Measurements from ENCODE around the gene POFUT1.
"Not testable (repeated sequence)": the region's sequence is repeated elsewhere in the genome, so short reads cannot be mapped to it uniquely, and the experiment has no call there.

POFUT1 gene

DNA sequence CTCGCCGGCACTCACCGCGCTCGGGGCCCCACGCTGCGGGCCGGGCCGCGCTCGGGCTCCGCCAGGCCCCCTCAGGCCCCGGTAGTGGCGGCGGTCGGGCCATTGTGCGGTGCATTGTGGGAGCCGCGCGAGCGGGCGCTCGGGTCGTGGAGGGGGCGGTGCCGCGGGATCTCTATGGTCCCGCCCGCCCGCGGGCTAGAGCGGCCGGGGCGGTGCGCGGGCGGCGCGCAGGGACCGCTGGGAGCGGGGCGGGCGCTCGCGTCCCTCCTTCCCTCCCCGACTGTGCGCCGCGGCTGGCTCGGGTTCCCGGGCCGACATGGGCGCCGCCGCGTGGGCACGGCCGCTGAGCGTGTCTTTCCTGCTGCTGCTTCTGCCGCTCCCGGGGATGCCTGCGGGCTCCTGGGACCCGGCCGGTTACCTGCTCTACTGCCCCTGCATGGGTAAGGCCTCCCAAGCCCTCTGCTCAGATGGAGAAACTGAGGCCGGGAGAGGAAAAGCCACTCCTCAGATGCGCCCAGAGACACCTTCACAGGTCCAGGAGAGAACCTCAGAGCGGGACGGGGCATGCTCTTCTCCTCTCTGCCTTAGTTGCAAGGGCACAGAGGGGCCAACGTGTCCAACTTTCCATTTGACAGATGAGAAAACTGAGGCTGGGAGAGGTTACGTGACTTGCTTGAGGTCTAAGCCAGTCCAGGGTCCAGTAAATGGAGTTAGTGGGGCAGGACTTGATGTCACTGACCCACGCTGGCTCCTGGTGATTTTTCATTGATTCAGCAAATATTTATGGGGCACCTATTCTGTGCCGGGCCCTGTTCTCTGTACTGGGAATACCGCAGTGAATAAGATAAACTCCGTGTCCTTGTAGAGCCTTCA lies at the start of gene POFUT1, which contains the start of gene PLAGL2:
Gene POFUT1 (plus strand): TSS at position 255 of the 873 bp plus-strand sequence. CDS start 62 bp downstream, at position 317.
Gene PLAGL2 (minus strand): TSS at position 118 of the 873 bp plus-strand sequence. CDS start 5,565 bp downstream, outside the sequence.
- in situ Hi-C loops (cut with MboI; ENCODE audit: low sequenced_read_pairs), result no loop called here

DNA sequence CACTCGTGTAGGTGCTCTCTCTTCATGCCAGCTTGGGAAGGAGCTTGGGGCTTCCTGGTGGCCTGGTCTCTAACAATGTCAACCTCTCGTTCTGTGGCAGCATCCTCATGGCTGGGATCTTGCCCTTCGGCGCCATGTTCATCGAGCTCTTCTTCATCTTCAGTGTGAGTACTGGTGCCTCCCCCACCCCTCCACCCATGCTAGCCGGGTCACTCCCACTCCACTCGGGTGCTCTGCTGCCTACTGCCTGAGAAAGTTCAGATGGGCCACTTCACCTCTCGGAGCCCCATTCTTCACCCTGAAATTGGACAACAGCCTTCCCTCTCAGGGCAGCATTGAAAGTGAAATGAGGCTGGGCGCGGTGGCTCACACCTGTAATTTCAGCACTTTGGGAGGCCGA lies 49.3 kb upstream of the POFUT1 start:
- in situ Hi-C loops (cut with MboI; ENCODE audit: low sequenced_read_pairs), result no loop called here

- in situ Hi-C loops (cut with MboI; ENCODE audit: low sequenced_read_pairs), result no loop called here
Observed at GRCh38 chr20:32158943-32159660, 48.6 kb upstream of the POFUT1 start.

DNA sequence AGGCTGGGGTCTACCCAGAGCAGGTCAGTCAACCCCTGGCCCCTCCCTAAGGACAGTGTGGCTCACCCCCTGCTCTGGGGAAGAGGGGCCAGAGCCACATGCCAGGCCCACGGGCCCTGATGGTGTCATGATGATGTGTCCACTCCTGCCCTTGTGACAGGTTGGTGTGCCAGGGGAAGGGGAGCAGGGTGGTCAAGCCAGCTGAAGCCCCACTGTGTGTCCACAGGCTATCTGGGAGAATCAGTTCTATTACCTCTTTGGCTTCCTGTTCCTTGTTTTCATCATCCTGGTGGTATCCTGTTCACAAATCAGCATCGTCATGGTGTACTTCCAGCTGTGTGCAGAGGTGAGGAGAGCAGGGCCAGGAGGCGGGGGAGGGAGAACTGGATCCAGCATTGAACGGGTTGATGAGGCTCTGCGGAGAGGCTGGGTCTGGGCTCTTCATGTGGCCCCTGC lies 47.9 kb upstream of the POFUT1 start:
- in situ Hi-C loops (cut with MboI; ENCODE audit: low sequenced_read_pairs), result no loop called here

DNA sequence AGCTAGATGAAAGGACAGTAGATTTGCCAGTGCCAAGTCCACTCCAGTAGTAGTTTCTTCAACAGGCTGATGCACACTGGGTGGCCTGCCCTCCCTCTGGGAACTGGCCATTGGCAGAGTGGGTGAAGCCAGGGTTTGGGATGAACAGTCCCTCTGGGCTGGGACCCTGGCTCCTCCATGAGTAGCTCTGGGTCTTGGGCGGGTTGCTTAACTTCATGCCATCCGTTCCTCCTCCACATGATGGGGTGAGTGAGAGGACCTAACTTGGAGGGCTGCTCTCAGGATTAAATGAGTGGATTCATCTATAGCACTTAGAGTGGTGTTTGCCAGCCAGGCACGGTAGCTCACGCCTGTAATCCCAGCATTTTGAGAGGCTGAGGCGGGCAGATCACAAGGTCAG lies 47.3 kb upstream of the POFUT1 start:
- in situ Hi-C loops (cut with MboI; ENCODE audit: low sequenced_read_pairs), result no loop called here

DNA sequence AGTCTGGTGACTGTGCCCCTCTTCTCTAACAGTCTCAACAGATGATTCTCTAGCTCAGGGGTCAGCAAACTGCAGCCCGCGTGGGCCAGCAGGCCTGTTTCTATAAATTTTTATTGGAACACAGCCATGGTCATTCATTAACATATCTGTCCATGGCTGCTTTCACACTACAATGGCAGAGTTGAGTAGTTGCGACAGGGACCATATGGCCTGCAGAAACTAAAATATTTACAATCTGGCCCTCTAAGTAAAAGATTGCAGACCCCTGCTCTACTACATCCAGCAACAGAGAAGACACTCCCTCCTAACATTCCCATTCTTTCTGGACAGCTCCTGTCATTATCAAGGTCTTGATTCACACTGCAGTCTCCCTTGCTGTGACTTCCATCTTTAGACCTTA lies 45.3 kb upstream of the POFUT1 start:
- in situ Hi-C loops (cut with MboI; ENCODE audit: low sequenced_read_pairs), result no loop called here

DNA sequence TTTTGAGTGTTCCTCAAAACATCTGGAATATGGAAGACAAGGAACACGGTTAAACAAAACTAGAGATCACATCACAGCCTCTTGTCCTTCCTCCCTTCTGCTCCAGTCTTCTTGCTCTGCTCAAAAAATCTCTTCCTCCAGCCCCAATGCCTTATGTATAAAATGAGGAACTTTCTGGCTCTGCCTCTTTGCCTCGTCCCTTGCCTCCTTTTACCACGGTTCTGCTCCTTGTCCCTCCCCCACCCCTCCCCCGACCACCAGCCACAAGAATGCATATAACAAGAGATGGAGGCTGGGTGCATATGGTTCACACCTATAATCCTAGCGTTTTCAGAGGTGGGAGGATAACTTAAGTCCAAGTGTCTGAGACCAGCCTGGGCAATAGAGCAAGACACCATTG lies 43.7 kb upstream of the POFUT1 start:
- in situ Hi-C loops (cut with MboI; ENCODE audit: low sequenced_read_pairs), result no loop called here

DNA sequence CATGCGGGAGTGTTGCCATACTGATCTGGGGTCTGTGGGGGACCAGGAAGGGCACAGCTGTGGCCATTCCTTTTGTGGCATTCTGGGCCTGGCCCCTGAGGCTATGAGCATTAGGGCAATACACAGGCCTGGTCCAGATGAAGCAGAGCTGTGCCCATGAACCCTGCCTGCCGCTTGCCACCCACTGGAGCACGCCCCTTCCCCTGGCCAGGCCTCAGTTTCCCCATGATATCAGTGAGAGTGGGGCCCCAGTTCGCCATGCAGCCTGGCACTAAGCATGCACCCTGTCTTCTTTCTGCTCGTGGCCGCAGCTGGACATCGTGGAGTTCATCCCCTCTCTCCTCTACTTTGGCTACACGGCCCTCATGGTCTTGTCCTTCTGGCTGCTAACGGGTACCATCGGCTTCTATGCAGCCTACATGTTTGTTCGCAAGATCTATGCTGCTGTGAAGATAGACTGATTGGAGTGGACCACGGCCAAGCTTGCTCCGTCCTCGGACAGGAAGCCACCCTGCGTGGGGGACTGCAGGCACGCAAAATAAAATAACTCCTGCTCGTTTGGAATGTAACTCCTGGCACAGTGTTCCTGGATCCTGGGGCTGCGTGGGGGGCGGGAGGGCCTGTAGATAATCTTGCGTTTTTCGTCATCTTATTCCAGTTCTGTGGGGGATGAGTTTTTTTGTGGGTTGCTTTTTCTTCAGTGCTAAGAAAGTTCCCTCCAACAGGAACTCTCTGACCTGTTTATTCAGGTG lies 42.5 kb upstream of the POFUT1 start:
- in situ Hi-C loops (cut with MboI; ENCODE audit: low sequenced_read_pairs), result no loop called here

DNA sequence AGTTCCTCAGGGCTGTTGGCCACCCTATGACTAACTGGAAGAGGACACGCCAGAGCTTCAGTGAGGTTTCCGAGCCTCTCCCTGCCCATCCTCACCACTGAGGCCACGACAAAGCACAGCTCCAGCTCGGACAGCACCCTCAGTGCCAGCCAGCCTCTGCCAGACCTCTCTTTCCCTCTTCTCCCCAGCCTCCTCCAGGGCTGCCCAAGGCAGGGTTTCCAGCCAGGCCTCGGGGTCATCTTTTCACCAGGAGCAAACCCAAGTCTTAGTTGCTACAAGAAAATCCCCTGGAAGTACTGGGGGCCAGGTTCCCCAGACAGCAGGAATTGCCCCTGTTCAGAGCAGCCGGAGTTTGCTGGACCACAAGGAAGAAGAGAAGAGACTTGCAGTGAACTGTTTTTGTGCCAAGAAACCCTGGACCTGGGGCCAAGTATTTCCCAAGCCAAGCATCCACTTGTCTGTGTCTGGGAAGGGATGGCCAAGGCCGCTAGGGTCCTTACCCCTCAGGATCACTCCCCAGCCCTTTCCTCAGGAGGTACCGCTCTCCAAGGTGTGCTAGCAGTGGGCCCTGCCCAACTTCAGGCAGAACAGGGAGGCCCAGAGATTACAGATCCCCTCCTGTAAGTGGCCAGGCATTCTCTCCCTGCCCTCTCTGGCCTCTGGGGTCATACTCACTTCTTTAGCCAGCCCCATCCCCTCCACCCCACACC lies 41.7 kb upstream of the POFUT1 start:
- in situ Hi-C loops (cut with MboI; ENCODE audit: low sequenced_read_pairs), result no loop called here

DNA sequence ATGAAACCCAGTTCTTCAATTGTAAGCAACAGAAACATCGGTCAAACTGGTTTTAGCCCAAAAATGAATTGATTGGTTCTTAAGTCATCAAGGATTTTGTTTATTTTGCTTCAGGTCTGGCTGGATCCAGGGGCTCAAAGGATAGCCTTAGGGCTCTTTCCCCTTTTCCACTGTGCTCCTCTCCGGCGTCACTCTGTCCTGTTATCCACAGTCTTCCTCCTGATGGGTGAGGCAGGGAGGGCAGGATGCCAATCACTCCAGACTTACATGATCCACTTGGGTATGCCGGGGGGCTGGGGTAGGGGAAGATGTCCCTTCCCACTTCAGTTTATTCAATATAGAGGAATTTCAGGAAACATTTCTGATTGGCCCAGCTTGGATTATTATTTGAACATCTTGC lies 40.1 kb upstream of the POFUT1 start:
- in situ Hi-C loops (cut with MboI; ENCODE audit: low sequenced_read_pairs), result no loop called here

DNA sequence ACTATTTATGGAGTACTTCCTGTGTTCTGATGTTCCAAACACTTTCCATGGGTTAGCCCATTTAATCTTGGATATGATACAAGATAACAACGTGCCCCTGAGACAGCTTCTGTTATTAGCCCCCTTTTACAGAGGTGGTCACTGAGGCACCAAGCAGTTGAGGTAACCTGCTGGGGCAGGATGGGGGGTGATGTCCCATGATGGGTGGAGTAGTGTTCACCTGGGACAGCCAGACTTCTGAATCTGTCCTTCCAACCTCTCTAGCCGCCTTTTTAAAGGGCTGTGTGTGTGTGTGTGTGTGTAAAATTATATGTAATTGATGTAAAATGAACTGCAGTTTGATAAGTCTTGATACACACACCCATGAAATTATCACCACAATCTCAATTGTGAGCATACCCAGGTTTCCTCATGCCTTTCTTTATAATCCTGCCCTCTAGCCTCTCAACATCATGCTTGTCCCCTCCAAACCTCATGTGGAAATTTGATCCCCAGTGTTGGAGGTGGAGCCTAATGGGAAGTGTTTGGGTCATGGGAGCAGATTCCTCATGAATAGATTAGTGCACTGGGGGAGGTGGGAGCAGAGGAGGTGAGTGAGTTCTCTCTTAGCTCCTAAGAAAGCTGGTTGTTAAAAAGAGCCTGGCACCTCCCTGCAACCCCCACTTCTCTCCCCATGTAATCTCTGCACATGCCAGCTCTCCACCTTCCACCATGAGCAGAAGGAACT lies 39.3 kb upstream of the POFUT1 start:
- in situ Hi-C loops (cut with MboI; ENCODE audit: low sequenced_read_pairs), result no loop called here

DNA sequence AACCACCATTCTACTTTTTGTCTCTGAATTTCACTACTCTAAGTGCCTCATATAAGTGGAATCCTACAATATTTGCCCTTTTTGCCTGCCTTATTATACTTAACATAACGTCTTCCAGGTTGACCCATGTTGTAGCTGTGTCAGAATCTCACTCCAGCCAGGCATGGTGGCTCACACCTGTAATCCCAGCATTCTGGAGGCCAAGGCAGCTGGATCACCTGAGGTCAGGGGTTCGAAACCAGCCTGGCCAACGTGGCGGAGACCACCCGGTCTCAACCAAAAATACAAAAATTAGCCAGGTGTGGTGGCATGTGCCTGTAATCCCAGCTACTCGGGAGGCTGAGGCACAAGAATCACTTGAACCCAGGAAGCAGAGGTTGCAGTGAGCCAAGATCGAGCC lies 30.0 kb upstream of the POFUT1 start:
- in situ Hi-C loops (cut with MboI; ENCODE audit: low sequenced_read_pairs), result not testable (repeated sequence)

DNA sequence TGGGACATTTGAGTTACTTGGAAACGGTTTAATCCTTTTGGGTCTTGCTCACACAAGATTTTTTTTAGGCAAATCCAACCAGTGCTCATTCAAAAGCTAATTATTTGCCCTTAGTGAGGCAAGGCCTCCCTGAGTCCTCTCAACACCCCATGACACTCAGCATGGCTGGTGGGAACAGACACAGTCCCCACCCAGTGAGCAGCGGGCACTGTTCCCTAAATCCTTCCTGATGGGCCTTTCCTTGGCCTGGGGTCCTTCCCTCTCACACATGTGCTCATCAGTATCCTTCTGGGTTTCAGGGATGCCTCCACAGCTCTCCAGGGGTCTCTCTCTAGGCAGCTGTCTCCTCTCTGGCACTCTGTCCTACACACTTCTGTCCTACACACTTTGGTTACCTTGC lies 28.2 kb upstream of the POFUT1 start:
- in situ Hi-C loops (cut with MboI; ENCODE audit: low sequenced_read_pairs), result no loop called here

DNA sequence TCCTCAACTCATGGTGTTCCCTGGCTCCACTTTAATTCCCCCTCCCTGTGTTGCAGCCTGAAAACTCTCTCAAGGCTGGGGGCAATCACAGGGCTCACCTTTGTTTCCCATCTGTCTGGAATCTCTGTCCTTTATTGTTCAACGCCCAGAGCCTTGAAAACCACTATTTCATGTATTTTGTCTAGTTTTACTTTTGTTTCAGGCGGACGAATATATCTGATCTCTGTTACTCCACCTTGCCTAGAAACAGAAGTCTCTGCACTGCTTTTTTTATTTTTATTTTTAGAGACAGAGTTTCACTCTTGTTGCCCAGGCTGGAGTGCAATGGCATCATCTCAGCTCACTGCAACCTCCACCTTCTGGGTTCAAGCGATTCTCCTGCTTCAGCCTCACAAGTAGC lies 27.7 kb upstream of the POFUT1 start:
- in situ Hi-C loops (cut with MboI; ENCODE audit: low sequenced_read_pairs), result no loop called here

DNA sequence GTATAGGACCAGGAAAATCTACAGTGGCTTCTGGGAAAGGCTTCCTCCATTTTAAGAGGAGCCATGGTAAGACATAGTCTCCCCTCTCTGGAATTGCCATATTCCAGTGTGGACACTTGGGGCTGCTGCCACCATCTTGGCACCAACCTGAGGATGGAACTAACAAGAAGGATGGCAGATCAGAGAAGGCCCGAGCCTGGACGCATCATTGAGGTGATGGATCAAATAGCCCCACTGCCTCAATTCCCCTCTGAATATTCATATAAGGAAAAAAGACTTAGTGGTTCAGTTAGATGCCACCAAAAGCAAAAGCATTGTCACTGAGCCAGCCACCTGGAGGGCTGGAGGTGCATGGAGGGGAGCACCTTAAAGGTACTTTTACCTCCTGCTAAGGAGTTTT lies 26.1 kb upstream of the POFUT1 start:
- in situ Hi-C loops (cut with MboI; ENCODE audit: low sequenced_read_pairs), result no loop called here

DNA sequence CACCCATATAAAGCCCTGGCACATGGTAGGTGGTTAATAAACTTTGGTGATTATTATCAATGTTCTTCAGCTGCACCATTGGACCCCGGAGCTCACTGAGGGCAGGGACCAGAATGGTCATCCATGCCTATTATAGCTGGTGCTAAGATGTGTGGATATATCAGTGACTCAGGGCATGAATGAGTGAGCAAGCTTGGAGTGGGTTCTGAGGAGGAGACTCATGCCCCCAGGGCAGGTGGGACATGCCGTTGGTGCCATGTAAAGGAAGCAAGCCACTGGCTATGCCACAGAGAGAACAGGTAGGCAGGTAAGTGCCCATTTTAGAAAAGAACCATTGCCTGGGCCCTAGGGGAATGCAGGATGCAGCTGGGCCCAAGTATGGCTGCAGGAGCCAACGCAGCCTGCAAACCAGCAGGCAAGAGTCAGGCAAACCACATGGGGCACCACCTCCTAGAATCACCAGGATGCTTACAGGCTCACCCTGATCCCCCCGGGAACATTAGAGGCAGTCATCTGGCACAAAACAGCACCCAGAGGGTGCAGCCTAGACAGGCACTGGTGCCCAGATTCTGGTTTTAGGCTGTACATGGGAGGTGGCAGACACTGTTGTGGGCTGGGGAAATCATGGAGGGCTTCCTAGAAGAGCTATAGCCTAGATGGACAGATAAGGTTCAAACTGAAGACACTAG lies 23.6 kb upstream of the POFUT1 start:
- in situ Hi-C loops (cut with MboI; ENCODE audit: low sequenced_read_pairs), result no loop called here

DNA sequence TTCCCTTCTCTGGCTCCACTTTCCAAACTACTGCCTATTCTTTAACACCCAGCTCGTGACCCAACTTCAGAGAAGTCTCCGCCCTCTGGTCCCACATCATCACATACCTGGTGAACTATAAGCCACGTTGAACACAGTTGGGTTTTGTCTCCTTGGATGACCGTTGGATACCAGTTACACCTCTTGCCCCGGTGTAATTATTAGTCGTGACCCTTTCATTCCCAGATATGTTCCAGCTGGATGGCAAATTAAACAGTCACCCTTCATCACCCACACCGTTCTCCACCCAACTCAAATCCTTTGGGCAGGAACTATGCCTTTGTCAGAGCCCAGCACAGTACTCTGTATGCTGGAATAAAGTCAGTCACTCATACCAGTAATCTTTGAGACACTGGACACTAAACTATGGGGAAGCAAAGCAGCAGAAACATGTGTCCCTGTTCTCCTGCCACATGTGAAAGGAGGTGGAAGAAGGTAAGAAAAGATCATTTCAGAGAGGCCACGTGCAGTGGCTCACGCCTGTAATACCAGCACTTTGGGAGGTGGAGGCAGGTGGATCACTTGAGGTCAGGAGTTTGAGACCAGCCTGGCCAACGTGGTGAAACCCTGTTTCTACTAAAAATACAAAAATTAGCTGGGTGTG lies 22.6 kb upstream of the POFUT1 start:
- in situ Hi-C loops (cut with MboI; ENCODE audit: low sequenced_read_pairs), result no loop called here

DNA sequence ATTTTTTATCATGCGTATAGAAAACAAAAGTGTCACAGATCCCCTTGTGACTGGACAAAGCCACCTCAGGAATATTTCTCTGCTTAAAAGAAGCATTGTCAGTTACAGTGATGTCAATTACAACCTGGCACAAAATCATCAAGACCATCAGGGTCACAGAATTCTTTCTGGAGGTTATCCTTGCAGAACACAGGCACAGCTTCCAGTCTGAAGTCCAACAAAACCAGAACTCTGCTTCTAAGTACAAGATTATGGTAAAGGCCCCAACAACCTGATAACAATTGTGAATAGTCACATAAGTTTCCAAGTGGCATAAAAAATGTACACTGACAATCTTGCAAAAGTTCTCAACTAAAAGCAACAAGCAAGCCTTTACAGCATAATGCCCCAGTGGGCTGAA lies 21.2 kb upstream of the POFUT1 start:
- in situ Hi-C loops (cut with MboI; ENCODE audit: low sequenced_read_pairs), result no loop called here
